HepG2 (cell line): ENCODE measurements around the gene RTCA. TPM values are rescaled to one million over a fixed set of nuclear protein-coding genes. Genes with fewer than 3 reads are reported as not detected.

Experiments used
- ATAC-seq: fragments of 200-7000 bp; cut with Tn5 transposase; 3 replicates; pipeline ENCODE4 v1.9.1; 2020; ENCODE audit warnings: mild to moderate bottlenecking, moderate library complexity
- BruUV-seq: library from RNA; stranded (reverse); fragments of 400-500 nt; replicated peaks from 2 replicates; lab custom pipeline; 2021; lab: Mats Ljungman, UMichigan
- CTCF ChIA-PET: fragments of 300-600 bp; formaldehyde crosslinking; extraction: SDS; loops from one replicate; lab custom pipeline; 2021; ENCODE audit warnings: low total read pairs, inconsistent platforms, low intra/inter-chr PET ratio; lab: Yijun Ruan, JAX
- POLR2A ChIA-PET: fragments of 350-600 bp; sonication (Branson Sonifier 250); formaldehyde crosslinking; loops from one replicate; lab custom pipeline; 2020; ENCODE audit warnings: antibody characterized with exemption, inconsistent platforms; lab: Yijun Ruan, JAX
- DNase-seq: peaks from one replicate; pipeline ENCODE4 v3.0.0-alpha.2; 2015; ENCODE audit warnings: low spot score
- FAIRE-seq: peaks from 3 replicates; lab custom pipeline; 2011; peaks lifted over from hg19 to GRCh38; lab: Jason Lieb, UNC
- H2AFZ ChIP-seq: one replicate; pipeline ENCODE4 v1.6.1; 2011; ENCODE audit warnings: low read length, inconsistent platforms
- H3K27ac ChIP-seq: fragments of 300-600 bp; 3 replicates; pipeline ENCODE4 v1.8.0; 2011; ENCODE audit warnings: mixed run types, mild to moderate bottlenecking, mixed read lengths, low read length, inconsistent platforms; ENCODE audit not compliant: insufficient read depth; ENCODE audit errors: extremely low read length
- H3K27me3 ChIP-seq, 2 experiments: fragments of 200-600 bp in 1 of 2; 2 replicates in 1 of 2; 3 replicates in 1 of 2; pipeline versions ENCODE4 v1.6.0 to v1.8.0; 2011; ENCODE audit warnings: low read length in 2 of 2, mild to moderate bottlenecking in 2 of 2, moderate library complexity in 2 of 2, inconsistent platforms in 1 of 2; ENCODE audit not compliant: insufficient read depth in 2 of 2, control insufficient read depth in 1 of 2
- H3K36me3 ChIP-seq, 2 experiments: fragments of 200-600 bp in 1 of 2; replicated peaks in 1 of 2; 2 replicates in 1 of 2; 3 replicates in 1 of 2; pipeline versions ENCODE4 v1.5.1 to v1.8.0; 2011; ENCODE audit warnings: low read length in 2 of 2, inconsistent platforms in 1 of 2; ENCODE audit not compliant: insufficient read depth in 2 of 2, control insufficient read depth in 1 of 2
- H3K4me1 ChIP-seq: 2 replicates; pipeline ENCODE4 v1.5.1; 2012; ENCODE audit warnings: low read length, inconsistent platforms; ENCODE audit not compliant: insufficient read depth
- H3K4me2 ChIP-seq: 2 replicates; pipeline ENCODE4 v1.6.0; 2011; ENCODE audit warnings: low read depth, low read length, inconsistent platforms
- H3K4me3 ChIP-seq, 3 experiments: fragments of 200-600 bp in 1 of 3; sonication (generic), shearing (Covaris generic) in 1 of 3; replicated peaks in 1 of 3; 2 replicates each; pipeline ENCODE4 v1.5.1; 2011 to 2016; ENCODE audit warnings: low read length in 3 of 3, inconsistent platforms in 2 of 3, low read depth in 2 of 3, mild to moderate bottlenecking in 2 of 3, control low read depth in 1 of 3, mixed read lengths in 1 of 3; ENCODE audit not compliant: insufficient read depth in 1 of 3
- H3K79me2 ChIP-seq: one replicate; pipeline ENCODE4 v1.6.1; 2011; ENCODE audit warnings: low read length, inconsistent platforms; ENCODE audit not compliant: insufficient read depth
- H3K9ac ChIP-seq: 2 replicates; pipeline ENCODE4 v1.6.0; 2011; ENCODE audit warnings: mild to moderate bottlenecking, low read depth, low read length, inconsistent platforms; ENCODE audit not compliant: insufficient read depth
- H3K9me3 ChIP-seq: 2 replicates; pipeline ENCODE4 v1.5.1; 2012; ENCODE audit warnings: mild to moderate bottlenecking, low read length
- H4K20me1 ChIP-seq: 2 replicates; pipeline ENCODE4 v1.6.0; 2011; ENCODE audit warnings: inconsistent platforms, mild to moderate bottlenecking, low read length, moderate library complexity; ENCODE audit not compliant: insufficient read depth
- CREB1 ChIP-seq, 2 experiments: fragments of 450-650 bp in 1 of 2; IDR thresholded peaks; 2 replicates each; pipeline ENCODE4 v1.6.1; 2016 to 2017; ENCODE audit warnings: control low read depth in 1 of 2, mild to moderate bottlenecking in 1 of 2, missing compliant biosample characterization in 1 of 2, missing genetic modification characterization in 1 of 2
- FOXO1 ChIP-seq: sonication (generic); formaldehyde crosslinking; IDR thresholded peaks from 2 replicates; pipeline ENCODE4 v1.4.0; 2020; ENCODE audit warnings: missing genetic modification reagents
- GMEB2 ChIP-seq: IDR thresholded peaks from 2 replicates; pipeline ENCODE4 v1.6.1; 2016; ENCODE audit warnings: missing biosample characterization, missing genetic modification reagents, low read depth
- HNF4A ChIP-seq: sonication (generic); formaldehyde crosslinking; IDR thresholded peaks from 2 replicates; pipeline ENCODE4 v1.4.0; 2020; ENCODE audit warnings: missing genetic modification reagents
- HOXA5 ChIP-seq: sonication (generic); formaldehyde crosslinking; IDR thresholded peaks from 2 replicates; pipeline ENCODE4 v1.4.0; 2020; ENCODE audit warnings: missing genetic modification reagents
- KDM5A ChIP-seq: fragments of 200-600 bp; sonication (generic); IDR thresholded peaks from 2 replicates; pipeline ENCODE4 v1.7.0; 2018; ENCODE audit warnings: antibody characterized with exemption, mild to moderate bottlenecking, low read length, borderline replicate concordance
- LBX2 ChIP-seq: sonication (generic); formaldehyde crosslinking; IDR thresholded peaks from 2 replicates; pipeline ENCODE4 v1.5.0; 2020; ENCODE audit warnings: missing genetic modification reagents, mild to moderate bottlenecking, borderline replicate concordance
- MEIS2 ChIP-seq: sonication (generic); formaldehyde crosslinking; IDR thresholded peaks from 2 replicates; pipeline ENCODE4 v1.9.0; 2021; ENCODE audit warnings: mild to moderate bottlenecking, missing genetic modification reagents
- NCOR1 ChIP-seq: fragments of 200-600 bp; sonication (generic); IDR thresholded peaks from 2 replicates; pipeline ENCODE4 v1.7.0; 2017; ENCODE audit warnings: antibody characterized with exemption, low read length, borderline replicate concordance
- NFYB ChIP-seq: sonication (generic); formaldehyde crosslinking; IDR thresholded peaks from 2 replicates; pipeline ENCODE4 v1.4.0; 2020; ENCODE audit warnings: missing genetic modification reagents
- RXRB ChIP-seq: IDR thresholded peaks from 2 replicates; pipeline ENCODE4 v1.6.1; 2016; ENCODE audit warnings: borderline replicate concordance, missing genetic modification reagents, missing compliant biosample characterization
- THAP8 ChIP-seq: sonication (generic); formaldehyde crosslinking; IDR thresholded peaks from 2 replicates; pipeline ENCODE4 v1.5.1; 2020; ENCODE audit warnings: missing genetic modification reagents, mild to moderate bottlenecking, borderline replicate concordance
- ZMAT3 ChIP-seq: sonication (generic); formaldehyde crosslinking; conservative IDR thresholded peaks from 2 replicates; pipeline ENCODE4 v1.7.0; 2021; ENCODE audit warnings: missing genetic modification reagents
- ZNF24 ChIP-seq: fragments of 450-650 bp; IDR thresholded peaks from 2 replicates; pipeline ENCODE4 v1.6.1; 2017; ENCODE audit warnings: antibody characterized with exemption, mild to moderate bottlenecking
- ZNF510 ChIP-seq: sonication (generic); formaldehyde crosslinking; IDR thresholded peaks from 2 replicates; pipeline ENCODE4 v1.4.0; 2020; ENCODE audit warnings: low read depth, mild to moderate bottlenecking, missing genetic modification reagents
- ZSCAN29 ChIP-seq: sonication (generic); formaldehyde crosslinking; conservative IDR thresholded peaks from 2 replicates; pipeline ENCODE4 v1.4.0; 2020; ENCODE audit warnings: mild to moderate bottlenecking, missing genetic modification reagents
- WGBS: methylation state at CpG from one replicate; pipeline ENCODE4 v1.1.6; 2017; ENCODE audit warnings: low lambda C conversion rate; 5-methylcytosine and 5-hydroxymethylcytosine counted together
- in situ Hi-C: cut with HindIII; loops from 2 replicates; pipeline ENCODE4 v1.10.0; 2017; ENCODE audit warnings: low pct_unique_long_range_greater_than_20kb; ENCODE audit not compliant: extremely low pct_ligation_motif_present
- intact Hi-C: fragments of 100-400 bp; cut with micrococcal nuclease; formaldehyde crosslinking; loops from one replicate; pipeline ENCODE4 v1.10.0; 2022; ENCODE audit not compliant: unreplicated experiment
- polyA plus RNA-seq, 8 experiments: library from polyadenylated mRNA; depleted of rRNA in 3 of 8; stranded (reverse) in 7 of 8; unstranded in 1 of 8; fragments of >200 nt; fragmentation: Illumina TruSeq in 4 of 8; extraction: Trizol in 4 of 8; gene quantifications; 2 replicates each; pipeline versions ENCODE4 v1.2.1 to v1.2.3, GENCODE V29; 2011 to 2016; ENCODE audit warnings: low read depth in 4 of 8, missing spikeins in 1 of 8, mixed read lengths in 1 of 8; ENCODE audit not compliant: insufficient read depth in 1 of 8
- total RNA-seq, 5 experiments: library from RNA; depleted of rRNA; stranded (reverse); fragments of >200 nt; fragmentation: Illumina TruSeq; extraction: Trizol; gene quantifications; 2 replicates each; pipeline ENCODE4 v1.2.3, GENCODE V29; 2016; ENCODE audit warnings: low read depth in 1 of 5
- TF ChIP-seq, protein P1 (sequence below): sonication (generic); IDR thresholded peaks from 2 replicates; pipeline ENCODE4 v1.6.1; 2016; ENCODE audit warnings: low read depth, borderline replicate concordance
- TF ChIP-seq, protein P2 (sequence below): sonication (generic); formaldehyde crosslinking; IDR thresholded peaks from 2 replicates; pipeline ENCODE4 v1.5.0; 2020; ENCODE audit warnings: mild to moderate bottlenecking, missing genetic modification reagents, moderate library complexity

The RTCA gene
- total and polyA plus RNA-seq, 2 of the 13 experiments (the other 11 are each of a cell fraction or from before 2014, with no cell fraction given), result 22.7 to 31.0 TPM

- TF ChIP-seq THAP8 (no peak), CREB1 (IDR thresholded peaks at IDR 0.05) (no peak), CREB1 (CRISPR knock-in tag; IDR thresholded peaks at IDR 0.05) (no peak), NFYB (CRISPR knock-in tag) (no peak), HOXA5 (CRISPR knock-in tag) (no peak), RXRB (CRISPR knock-in tag) (no peak), FOXO1 (CRISPR knock-in tag) (no peak), ZNF510 (CRISPR knock-in tag) (no peak), ZNF24 (no peak), ZSCAN29 (no peak)
- TF ChIP-seq, protein P1, sequence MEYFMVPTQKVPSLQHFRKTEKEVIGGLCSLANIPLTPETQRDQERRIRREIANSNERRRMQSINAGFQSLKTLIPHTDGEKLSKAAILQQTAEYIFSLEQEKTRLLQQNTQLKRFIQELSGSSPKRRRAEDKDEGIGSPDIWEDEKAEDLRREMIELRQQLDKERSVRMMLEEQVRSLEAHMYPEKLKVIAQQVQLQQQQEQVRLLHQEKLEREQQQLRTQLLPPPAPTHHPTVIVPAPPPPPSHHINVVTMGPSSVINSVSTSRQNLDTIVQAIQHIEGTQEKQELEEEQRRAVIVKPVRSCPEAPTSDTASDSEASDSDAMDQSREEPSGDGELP, result no peak
Observed at GRCh38 chr1:100316622-100317021, 50.6 kb downstream of the RTCA start (continued).

DNA sequence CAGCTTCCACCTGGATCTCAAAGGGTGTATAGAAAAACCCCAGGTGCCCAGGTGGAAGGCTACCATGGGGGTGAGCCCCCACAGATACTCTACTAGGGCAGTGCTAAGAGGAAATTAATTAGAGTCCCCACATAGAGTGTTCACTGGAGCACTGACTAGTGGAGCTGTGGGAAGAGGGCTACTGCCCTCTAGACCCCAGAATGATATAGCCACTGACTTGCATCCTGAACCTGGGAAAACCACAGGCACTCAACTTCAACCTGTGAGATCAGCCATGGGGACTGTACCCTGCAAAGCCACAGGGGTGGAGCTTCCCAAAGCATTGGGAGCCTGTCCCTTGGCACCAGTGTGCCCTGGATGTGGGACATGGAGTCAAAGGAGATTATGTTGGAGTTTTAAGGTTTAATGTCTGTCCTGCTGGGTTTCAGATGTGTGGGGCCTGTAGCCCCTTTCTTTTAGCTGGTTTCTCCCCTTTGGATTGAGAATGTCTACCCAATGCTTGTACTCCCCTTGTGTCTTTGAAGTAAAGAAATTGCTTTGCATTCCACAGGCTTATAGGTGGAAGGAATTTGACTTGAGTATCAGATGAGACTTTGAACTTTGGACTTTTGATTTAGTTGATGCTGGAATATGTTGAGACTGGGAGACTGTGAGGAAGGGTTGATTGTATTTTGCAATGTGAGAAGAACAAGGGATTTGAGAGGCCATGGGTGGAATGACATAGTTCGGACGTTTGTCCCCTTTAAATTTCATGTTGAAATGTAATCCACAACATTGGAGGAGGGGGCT lies 54.5 kb downstream of the RTCA start:
- Histone ChIP-seq H3K4me2 (no peak overlapping the region), H3K9ac (no peak overlapping the region), H3K9me3 (no peaks in the 10 kb centered on the region), H3K4me3 (no peak overlapping the region), H3K79me2 (no peaks in the 10 kb centered on the region), H3K27me3 (no peaks in the 10 kb centered on the region), H3K4me1 (peaks cover 34% of the 10 kb centered on the region), H3K36me3 (no peaks in the 10 kb centered on the region), H3K27ac (no peak overlapping the region), H4K20me1 (no peaks in the 10 kb centered on the region), H2AFZ (no peak overlapping the region)
- in situ Hi-C loops (no loop called here), intact Hi-C loops (no loop called here)
- CTCF ChIA-PET, result no interaction called here
- peak; percentile 75 for ATAC-seq
- peak; percentile 24 for DNase-seq
- 3% methylated on average over 2 of the region's 2 CpGs for WGBS
- no peak for FAIRE-seq
- POLR2A ChIA-PET, result interaction anchor here (1.1 kb wide), 1 partner anchor 32 kb away, joined by 4 read pairs; the partner anchor contains the start of gene CDC14A
- BruUV-seq, result no TSS peak
- TF ChIP-seq HNF4A (CRISPR knock-in tag) (peak; percentile 51; the same call in 1 of the 2 replicates), MEIS2 (CRISPR knock-in tag) (no peak), LBX2 (CRISPR knock-in tag) (no peak), NCOR1 (peak; percentile 43; the same call in 1 of the 2 replicates), KDM5A (no peak), ZMAT3 (CRISPR knock-in tag) (no peak), GMEB2 (CRISPR knock-in tag) (no peak)
- TF ChIP-seq, protein P2, sequence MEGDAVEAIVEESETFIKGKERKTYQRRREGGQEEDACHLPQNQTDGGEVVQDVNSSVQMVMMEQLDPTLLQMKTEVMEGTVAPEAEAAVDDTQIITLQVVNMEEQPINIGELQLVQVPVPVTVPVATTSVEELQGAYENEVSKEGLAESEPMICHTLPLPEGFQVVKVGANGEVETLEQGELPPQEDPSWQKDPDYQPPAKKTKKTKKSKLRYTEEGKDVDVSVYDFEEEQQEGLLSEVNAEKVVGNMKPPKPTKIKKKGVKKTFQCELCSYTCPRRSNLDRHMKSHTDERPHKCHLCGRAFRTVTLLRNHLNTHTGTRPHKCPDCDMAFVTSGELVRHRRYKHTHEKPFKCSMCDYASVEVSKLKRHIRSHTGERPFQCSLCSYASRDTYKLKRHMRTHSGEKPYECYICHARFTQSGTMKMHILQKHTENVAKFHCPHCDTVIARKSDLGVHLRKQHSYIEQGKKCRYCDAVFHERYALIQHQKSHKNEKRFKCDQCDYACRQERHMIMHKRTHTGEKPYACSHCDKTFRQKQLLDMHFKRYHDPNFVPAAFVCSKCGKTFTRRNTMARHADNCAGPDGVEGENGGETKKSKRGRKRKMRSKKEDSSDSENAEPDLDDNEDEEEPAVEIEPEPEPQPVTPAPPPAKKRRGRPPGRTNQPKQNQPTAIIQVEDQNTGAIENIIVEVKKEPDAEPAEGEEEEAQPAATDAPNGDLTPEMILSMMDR (CRISPR knock-in tag), result peak; percentile 22; the same call in 1 of the 2 replicates
